WTC11 (cell line): Measurements from ENCODE around the gene TMOD3. TPM values are rescaled to one million over a fixed set of nuclear protein-coding genes. Genes with fewer than 3 reads are reported as not detected.

Source experiments
- ATAC-seq: fragments of 200-7000 bp; cut with Tn5 transposase; 2 replicates; pipeline ENCODE4 v1.10.0; 2021; ENCODE audit warnings: mild to moderate bottlenecking, moderate library complexity
- CTCF ChIA-PET: fragments of 300-600 bp; sonication (Branson Sonifier 250); formaldehyde crosslinking; loops from one replicate; lab custom pipeline; 2021; ENCODE audit warnings: antibody characterized with exemption; lab: Charles Lee
- POLR2A ChIA-PET: fragments of 350-600 bp; sonication (Branson Sonifier 250); formaldehyde crosslinking; loops from one replicate; lab custom pipeline; 2021; ENCODE audit warnings: antibody characterized with exemption; lab: Charles Lee
- DNase-seq: peaks from one replicate; pipeline ENCODE4 v3.0.0; 2021; ENCODE audit warnings: low spot score
- H3K27ac Mint-ChIP-seq: 2 replicates; pipeline ENCODE4 v1.8.0; 2021; ENCODE audit warnings: mixed read lengths
- H3K27me3 Mint-ChIP-seq: 2 replicates; pipeline ENCODE4 v1.8.0; 2021; ENCODE audit warnings: low read depth, mild to moderate bottlenecking, moderate library complexity, mixed read lengths
- H3K36me3 Mint-ChIP-seq: 2 replicates; pipeline ENCODE4 v1.8.0; 2021; ENCODE audit warnings: mixed read lengths
- H3K4me1 Mint-ChIP-seq: 2 replicates; pipeline ENCODE4 v1.8.0; 2022; ENCODE audit warnings: mixed read lengths
- H3K4me3 Mint-ChIP-seq: 2 replicates; pipeline ENCODE4 v1.8.0; 2021; ENCODE audit warnings: mild to moderate bottlenecking, moderate library complexity, mixed read lengths
- H3K9me3 Mint-ChIP-seq: 2 replicates; pipeline ENCODE4 v1.8.0; 2021; ENCODE audit warnings: mixed read lengths
- ATF2 ChIP-seq: sonication (generic); formaldehyde crosslinking; IDR thresholded peaks from 2 replicates; pipeline ENCODE4 v1.8.1; 2022; ENCODE audit warnings: low read depth, missing genetic modification reagents, borderline replicate concordance
- CREM ChIP-seq: sonication (generic); formaldehyde crosslinking; IDR thresholded peaks from 2 replicates; pipeline ENCODE4 v1.8.1; 2022; ENCODE audit warnings: mild to moderate bottlenecking, missing genetic modification reagents, moderate library complexity
- ETV6 ChIP-seq: sonication (generic); formaldehyde crosslinking; IDR thresholded peaks from 2 replicates; pipeline ENCODE4 v1.8.1; 2022; ENCODE audit warnings: mild to moderate bottlenecking, missing genetic modification reagents
- JUN ChIP-seq: sonication (generic); formaldehyde crosslinking; IDR thresholded peaks from 2 replicates; pipeline ENCODE4 v1.8.0; 2023; ENCODE audit warnings: mild to moderate bottlenecking, missing genetic modification reagents
- RELA ChIP-seq: sonication (generic); formaldehyde crosslinking; IDR thresholded peaks from 2 replicates; pipeline ENCODE4 v1.8.1; 2022; ENCODE audit warnings: missing genetic modification reagents, mild to moderate bottlenecking, borderline replicate concordance
- SP1 ChIP-seq: sonication (generic); formaldehyde crosslinking; conservative IDR thresholded peaks from 2 replicates; pipeline ENCODE4 v1.8.1; 2022; ENCODE audit warnings: missing genetic modification reagents
- STAT6 ChIP-seq: sonication (generic); formaldehyde crosslinking; conservative IDR thresholded peaks from 2 replicates; pipeline ENCODE4 v1.8.1; 2023; ENCODE audit warnings: mild to moderate bottlenecking, low read depth, missing genetic modification reagents, moderate library complexity
- ZNF219 ChIP-seq: sonication (generic); formaldehyde crosslinking; IDR thresholded peaks from 2 replicates; pipeline ENCODE4 v1.8.0; 2023; ENCODE audit warnings: missing genetic modification reagents, mild to moderate bottlenecking, borderline replicate concordance
- ZNF396 ChIP-seq: fragments of 250-450 bp; sonication (Bioruptor Pico); IDR thresholded peaks from 2 replicates; pipeline ENCODE4 v1.8.0; 2021; ENCODE audit warnings: mild to moderate bottlenecking, moderate library complexity, borderline replicate concordance
- ZNF425 ChIP-seq: fragments of 250-450 bp; sonication (Bioruptor Pico); conservative IDR thresholded peaks from 2 replicates; pipeline ENCODE4 v1.9.0; 2021; ENCODE audit warnings: mild to moderate bottlenecking
- ZNF532 ChIP-seq: fragments of 250-450 bp; sonication (Bioruptor Pico); IDR thresholded peaks from 2 replicates; pipeline ENCODE4 v1.9.0; 2021; ENCODE audit warnings: mild to moderate bottlenecking, borderline replicate concordance
- total RNA-seq: library from RNA; stranded (reverse); gene quantifications from 3 replicates; pipeline ENCODE4 v1.2.3, GENCODE V29; 2021
- TF ChIP-seq, protein P1 (sequence below): sonication (generic); formaldehyde crosslinking; IDR thresholded peaks from 2 replicates; pipeline ENCODE4 v1.8.0; 2022; ENCODE audit warnings: mild to moderate bottlenecking, missing genetic modification reagents
- TF ChIP-seq, protein P2 (sequence below): sonication (generic); formaldehyde crosslinking; IDR thresholded peaks from 2 replicates; pipeline ENCODE4 v1.8.1; 2023; ENCODE audit warnings: mild to moderate bottlenecking, missing genetic modification reagents, borderline replicate concordance

Gene TMOD3
- total RNA-seq, 1 experiment from 2014 or later: 40.6 TPM

DNA sequence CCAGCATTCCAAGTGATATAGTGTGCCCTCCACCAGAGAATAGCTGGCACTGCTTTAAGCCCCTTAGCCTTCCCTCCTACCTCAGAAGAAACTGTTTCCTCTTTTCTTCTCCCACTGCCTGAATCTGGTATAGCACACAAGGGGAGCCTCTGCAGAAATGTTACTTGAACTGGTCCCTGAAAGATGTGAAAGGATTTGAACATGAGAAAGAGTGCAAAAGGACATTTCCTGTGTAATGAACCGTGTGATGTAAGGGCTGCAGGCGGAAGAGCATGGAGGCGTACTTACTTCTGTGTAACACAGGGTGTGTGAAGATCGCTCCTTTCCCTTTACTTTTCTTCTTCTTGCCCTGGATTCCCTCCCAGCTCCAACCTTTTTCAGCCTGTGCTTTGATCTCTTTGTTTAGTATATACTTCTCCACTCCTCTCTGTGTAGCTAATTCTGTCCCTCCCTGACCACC is 8.4 kb downstream of the TMOD3 start:
- CTCF ChIA-PET: interaction anchor here (1.1 to 1.5 kb wide), 4 partner anchors 51 to 79 kb away, joined by 3 to 4 read pairs (median 3); no protein-coding TSS in a partner anchor
- H3K4me1 Mint-ChIP-seq: peaks cover 63% of the 10 kb centered on the region
- TF ChIP-seq SP1 (CRISPR knock-in tag): no peak
- no peak for TF ChIP-seq CREM (CRISPR knock-in tag)
- TF ChIP-seq ZNF396 (CRISPR knock-in tag): no peak
- TF ChIP-seq, protein P1, sequence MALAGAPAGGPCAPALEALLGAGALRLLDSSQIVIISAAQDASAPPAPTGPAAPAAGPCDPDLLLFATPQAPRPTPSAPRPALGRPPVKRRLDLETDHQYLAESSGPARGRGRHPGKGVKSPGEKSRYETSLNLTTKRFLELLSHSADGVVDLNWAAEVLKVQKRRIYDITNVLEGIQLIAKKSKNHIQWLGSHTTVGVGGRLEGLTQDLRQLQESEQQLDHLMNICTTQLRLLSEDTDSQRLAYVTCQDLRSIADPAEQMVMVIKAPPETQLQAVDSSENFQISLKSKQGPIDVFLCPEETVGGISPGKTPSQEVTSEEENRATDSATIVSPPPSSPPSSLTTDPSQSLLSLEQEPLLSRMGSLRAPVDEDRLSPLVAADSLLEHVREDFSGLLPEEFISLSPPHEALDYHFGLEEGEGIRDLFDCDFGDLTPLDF (CRISPR knock-in tag): no peak
- TF ChIP-seq, protein P2, sequence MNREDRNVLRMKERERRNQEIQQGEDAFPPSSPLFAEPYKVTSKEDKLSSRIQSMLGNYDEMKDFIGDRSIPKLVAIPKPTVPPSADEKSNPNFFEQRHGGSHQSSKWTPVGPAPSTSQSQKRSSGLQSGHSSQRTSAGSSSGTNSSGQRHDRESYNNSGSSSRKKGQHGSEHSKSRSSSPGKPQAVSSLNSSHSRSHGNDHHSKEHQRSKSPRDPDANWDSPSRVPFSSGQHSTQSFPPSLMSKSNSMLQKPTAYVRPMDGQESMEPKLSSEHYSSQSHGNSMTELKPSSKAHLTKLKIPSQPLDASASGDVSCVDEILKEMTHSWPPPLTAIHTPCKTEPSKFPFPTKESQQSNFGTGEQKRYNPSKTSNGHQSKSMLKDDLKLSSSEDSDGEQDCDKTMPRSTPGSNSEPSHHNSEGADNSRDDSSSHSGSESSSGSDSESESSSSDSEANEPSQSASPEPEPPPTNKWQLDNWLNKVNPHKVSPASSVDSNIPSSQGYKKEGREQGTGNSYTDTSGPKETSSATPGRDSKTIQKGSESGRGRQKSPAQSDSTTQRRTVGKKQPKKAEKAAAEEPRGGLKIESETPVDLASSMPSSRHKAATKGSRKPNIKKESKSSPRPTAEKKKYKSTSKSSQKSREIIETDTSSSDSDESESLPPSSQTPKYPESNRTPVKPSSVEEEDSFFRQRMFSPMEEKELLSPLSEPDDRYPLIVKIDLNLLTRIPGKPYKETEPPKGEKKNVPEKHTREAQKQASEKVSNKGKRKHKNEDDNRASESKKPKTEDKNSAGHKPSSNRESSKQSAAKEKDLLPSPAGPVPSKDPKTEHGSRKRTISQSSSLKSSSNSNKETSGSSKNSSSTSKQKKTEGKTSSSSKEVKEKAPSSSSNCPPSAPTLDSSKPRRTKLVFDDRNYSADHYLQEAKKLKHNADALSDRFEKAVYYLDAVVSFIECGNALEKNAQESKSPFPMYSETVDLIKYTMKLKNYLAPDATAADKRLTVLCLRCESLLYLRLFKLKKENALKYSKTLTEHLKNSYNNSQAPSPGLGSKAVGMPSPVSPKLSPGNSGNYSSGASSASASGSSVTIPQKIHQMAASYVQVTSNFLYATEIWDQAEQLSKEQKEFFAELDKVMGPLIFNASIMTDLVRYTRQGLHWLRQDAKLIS (CRISPR knock-in tag): no peak
- TF ChIP-seq RELA: no peak
- no peak for TF ChIP-seq ETV6 (CRISPR knock-in tag)
- TF ChIP-seq ZNF532 (CRISPR knock-in tag): no peak
- TF ChIP-seq STAT6 (CRISPR knock-in tag): no peak
- no peak for TF ChIP-seq ZNF425 (CRISPR knock-in tag)
- no peak for TF ChIP-seq JUN
- TF ChIP-seq ATF2 (CRISPR knock-in tag): no peak
- TF ChIP-seq ZNF219 (CRISPR knock-in tag): no peak
- TF ChIP-seq, all 79 proteins: peak for 0
- DNase-seq (no peak), ATAC-seq (peak; percentile 70)
- H3K4me3 Mint-ChIP-seq: no peak overlapping the region
- POLR2A ChIA-PET: interaction anchor here (1.5 kb wide), 1 partner anchor 8 kb away, joined by 5 read pairs; the partner anchor contains the start of gene TMOD3
- H3K36me3 Mint-ChIP-seq: no peaks in the 10 kb centered on the region
- peak overlapping the region; percentile 73; the same call in 1 of the 2 replicates for H3K27ac Mint-ChIP-seq
- H3K27me3 Mint-ChIP-seq: no peaks in the 10 kb centered on the region
- no peaks in the 10 kb centered on the region for H3K9me3 Mint-ChIP-seq
